NCI-H446 (cell line): Measurements from ENCODE around the gene MFSD11.
"Not testable (repeated sequence)": the region's sequence is repeated elsewhere in the genome, so short reads cannot be mapped to it uniquely, and the experiment has no call there.

Experiments used
- DNase-seq, 2 experiments: peaks; one replicate each; lab custom pipeline; 2025; lab: John Stamatoyannopoulos, UW

The MFSD11 gene

DNA sequence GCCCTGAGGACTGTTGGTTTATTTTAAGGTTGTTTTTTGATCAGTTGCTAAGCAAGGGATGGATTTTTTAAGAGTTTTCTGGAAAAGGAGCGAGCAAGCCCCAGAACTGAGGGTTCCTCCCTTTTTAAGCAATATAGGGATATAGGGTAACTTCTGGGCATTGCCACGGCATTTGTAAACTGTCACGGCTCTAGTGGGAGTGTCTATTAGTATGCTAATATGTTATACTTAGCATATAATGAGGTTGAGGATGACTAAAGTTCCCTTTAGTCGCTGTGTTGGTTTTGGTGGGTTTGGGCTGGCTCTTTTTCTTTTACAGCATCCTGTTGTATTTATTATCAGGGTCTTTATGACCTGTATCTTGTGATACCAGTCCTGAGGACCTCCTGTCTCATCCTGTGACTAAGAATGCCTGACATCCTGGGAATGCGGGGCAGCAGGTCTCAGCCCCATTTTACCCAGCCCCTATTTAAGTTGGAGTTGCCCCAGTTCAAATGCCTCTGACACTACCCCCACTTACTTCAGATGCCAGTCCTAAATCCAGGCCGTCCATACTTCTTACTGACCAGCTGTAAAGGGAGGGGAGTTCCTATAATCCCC, 59.4 kb downstream of the MFSD11 start:
- DNase-seq = no peak

GRCh38 chr17:76801706-76802105, 63.8 kb downstream of the MFSD11 start:
- no peak for DNase-seq

DNA sequence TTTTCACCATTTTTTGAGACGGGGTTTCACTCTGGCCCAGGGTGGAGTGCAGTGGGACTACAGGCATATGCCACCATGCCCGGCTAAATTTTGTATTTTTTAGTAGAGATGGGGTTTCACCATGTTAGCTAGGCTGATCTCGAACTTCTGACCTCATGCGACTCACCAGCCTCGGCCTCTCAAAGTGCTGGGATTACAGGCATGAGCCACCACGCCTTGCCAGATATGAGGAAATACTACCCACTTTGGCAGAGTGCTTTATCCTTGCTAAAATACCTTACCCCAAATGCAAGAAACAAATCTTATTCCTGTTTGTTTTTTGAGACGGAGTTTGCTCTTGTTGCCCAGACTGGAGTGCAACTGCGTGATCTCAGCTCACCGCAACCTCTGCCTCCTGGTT, 67.4 kb downstream of the MFSD11 start:
- DNase-seq = no peak

DNA sequence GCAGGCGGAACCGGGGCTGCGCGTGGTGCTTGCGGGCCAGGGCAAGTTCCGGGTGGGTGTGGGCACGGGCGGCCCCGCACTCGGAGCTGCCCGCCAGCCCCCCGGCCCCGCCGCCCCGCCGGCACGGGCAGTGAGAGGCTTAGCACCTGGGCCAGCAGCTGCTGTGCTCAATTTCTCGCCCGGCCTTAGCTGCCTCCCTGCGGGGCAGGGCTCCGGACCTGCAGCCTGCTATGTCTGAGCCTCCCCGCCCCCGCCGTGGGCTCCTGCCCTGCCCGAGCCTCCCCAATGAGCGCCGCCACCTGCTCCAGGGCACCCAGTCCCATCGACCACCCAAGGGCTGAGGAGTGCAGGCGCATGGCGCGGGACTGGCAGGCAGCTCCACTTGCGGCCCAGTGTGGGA, 68.2 kb downstream of the MFSD11 start:
- not testable (repeated sequence) for DNase-seq

DNA sequence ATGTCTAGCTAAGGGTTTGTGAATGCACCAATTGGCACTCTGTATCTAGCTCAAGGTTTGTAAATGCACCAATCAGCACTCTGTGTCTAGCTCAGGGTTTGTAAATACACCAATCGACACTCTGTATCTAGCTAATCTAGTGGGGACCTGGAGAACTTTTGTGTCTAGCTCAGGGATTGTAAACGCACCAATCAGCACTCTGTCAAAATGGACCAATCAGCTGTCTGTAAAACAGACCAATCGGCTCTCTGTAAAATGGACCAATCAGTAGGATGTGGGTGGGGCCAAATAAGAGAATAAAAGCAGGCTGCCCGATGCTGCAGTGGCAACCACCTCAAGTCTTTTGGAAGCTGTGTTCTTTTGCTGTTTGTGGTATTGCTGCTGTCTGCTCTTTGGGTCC, 68.8 kb downstream of the MFSD11 start:
- not testable (repeated sequence) for DNase-seq

DNA sequence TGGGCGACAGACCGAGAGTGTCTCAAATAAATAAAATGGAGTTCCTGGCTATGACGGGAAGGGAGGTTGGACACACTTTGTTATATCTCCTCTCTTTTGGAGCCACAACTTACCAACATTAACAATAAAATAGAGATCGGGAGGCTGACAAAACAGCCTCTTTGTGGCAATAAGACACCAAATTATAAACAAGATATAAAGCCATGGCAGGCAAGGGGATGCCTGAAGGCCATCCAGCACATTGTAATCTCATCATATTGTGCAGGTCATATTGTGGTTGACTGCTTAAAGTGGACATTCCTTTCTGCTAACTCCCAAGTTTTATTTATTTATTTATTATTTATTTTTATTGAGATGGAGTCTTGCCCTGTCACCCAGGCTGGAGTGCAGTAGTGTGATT, 70.4 kb downstream of the MFSD11 start:
- DNase-seq = no peak

DNA sequence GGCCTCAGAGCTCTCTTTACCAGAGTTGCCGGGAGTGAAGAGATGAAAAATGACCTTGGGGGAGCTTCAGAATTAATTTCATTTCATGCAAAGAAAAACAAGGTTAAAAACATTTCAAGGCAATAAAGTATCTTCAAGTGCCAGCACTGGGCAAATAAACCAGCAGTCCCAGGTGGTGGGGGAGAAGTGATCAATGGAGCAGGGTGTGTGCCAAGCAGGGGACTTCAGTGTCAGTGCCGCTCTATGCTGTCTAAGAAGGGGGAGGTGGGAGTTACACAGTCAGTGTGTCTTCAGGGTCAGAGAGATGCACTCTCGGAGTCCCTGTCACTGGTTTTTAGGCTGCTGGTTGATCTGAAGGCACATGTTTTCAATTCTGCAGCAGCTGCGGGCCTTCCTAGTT, 73.0 kb downstream of the MFSD11 start:
- peak; percentile 46 to 69 for DNase-seq

GRCh38 chr17:76811834-76812233, 73.9 kb downstream of the MFSD11 start:
- DNase-seq = no peak

- DNase-seq = no peak
Measured at GRCh38 chr17:76812263-76812662, 74.3 kb downstream of the MFSD11 start.

DNA sequence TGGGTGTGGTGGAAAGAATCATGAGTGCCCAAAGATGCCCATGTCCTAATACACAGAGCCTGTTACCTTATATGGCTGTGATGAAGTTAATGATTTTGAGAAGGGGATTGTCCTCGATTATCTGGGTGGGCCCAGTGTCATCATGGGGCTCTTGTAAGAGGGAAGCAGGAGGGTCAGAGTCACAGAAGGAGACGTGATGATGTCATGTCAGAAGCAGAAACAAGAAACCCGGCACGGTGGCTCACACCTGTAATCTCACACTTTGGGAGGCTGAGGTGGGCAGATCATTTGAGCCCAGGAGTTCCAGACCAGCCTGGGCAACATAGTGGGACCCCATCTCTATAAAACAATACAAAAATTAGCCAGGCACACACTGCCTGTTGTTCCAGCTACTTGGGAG, 75.0 kb downstream of the MFSD11 start:
- no peak for DNase-seq

DNA sequence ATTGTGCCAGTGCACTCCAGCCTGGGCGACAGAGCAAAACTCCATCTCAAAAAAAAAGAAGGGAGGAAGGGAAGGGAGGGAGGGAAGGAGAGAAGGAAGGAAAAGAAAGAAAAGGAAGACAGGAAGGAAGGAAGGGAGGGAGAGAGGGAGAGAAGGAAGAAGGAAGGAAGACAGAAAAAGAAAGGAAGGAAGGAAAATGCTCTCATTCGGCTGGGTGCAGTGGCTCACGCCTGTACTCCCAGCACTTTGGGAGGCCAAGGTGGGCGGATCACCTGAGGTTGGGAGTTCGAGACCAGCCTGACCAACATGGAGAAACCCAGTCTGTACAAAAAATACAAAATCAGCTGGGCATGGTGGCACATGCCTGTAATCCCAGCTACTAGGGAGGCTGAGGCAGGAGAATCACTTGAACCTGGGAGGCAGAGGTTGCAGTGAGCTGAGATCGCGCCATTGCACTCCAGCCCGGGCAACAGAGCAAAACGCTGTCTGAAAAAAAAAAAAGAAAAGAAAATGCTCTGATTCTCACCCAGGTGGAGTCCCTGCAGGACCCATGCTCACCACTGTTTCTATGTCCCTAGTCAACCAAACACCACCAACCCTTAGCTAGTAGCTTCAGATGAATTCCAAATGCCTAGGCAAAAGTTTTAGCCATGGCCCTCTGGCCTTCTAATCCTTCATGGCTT, 78.1 kb downstream of the MFSD11 start:
- not testable (repeated sequence) for DNase-seq

GRCh38 chr17:76816590-76817135, 78.7 kb downstream of the MFSD11 start:
- peak; percentile 26 to 70 for DNase-seq

GRCh38 chr17:76820039-76820438, 82.1 kb downstream of the MFSD11 start:
- DNase-seq = peak in 1 of 2 experiments; percentile 48

GRCh38 chr17:76820561-76820960, 82.6 kb downstream of the MFSD11 start:
- peak; percentile 84 to 97 for DNase-seq

DNA sequence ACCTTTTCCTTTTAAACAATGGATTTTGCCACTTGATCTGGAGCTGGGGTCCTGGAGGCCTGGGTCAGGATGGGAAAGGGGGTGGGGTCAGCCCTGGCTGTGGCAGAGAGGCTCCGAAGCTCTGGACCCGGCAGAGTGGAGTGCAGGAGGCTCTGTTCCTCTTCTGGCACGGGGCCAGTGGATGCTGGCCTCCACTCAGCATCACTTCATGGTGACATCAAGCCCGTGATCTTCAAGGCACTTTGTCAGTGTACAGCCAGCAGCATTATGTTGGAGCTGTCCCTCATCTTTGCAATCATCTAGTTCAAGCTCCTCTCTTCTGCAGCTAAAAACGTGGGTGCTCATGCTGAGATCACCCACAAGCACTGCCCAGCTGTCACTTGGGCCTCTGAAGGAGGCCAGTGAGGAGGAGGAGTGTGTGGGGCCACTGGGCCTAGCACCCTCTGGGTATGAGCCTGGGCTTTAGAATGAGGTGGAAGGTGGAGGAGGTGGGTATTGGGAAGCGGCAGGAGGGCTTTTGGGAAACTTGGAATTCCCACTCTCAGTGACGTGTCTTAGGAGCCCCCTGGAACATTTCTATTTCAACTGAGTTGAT, 84.4 kb downstream of the MFSD11 start:
- DNase-seq = peak in 1 of 2 experiments; percentile 34

- DNase-seq = no peak
Measured at GRCh38 chr17:76824093-76824492, 86.2 kb downstream of the MFSD11 start.

DNA sequence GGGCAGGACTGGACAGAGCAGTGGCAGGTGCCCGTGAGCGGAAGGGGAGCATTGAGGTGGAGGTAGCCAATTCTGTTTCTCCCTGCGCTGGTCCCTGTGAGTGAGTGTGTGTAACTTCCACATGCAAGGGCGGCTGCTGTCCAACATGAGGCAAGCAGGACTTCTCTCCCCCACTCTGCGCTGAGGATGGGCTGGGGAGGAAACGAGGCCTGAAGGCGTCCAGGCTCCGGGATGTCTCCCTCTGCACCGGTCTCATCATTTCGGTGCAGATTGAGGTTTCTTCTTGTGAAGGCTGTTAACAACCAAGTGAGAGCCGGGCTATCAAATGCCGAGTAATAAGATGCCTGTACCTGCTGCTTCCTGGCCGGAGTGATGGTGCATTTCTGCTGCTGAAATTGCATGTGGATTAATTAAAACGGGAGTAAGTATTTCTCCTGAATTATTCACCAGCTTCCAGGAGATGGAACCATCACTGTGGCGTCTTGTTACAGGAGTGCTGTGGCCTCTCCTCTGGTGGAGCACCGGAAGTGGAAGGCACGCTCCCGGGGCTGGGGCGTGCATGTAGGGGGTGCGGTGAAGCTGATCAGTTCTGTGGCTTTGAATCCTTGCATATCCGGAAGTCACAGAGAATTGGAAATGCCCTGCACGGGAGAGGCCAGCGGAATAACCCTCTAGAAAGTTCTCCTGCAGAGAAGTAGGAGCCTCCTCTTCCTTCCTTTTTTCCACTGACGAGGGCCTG, 88.6 kb downstream of the MFSD11 start:
- DNase-seq = no peak

DNA sequence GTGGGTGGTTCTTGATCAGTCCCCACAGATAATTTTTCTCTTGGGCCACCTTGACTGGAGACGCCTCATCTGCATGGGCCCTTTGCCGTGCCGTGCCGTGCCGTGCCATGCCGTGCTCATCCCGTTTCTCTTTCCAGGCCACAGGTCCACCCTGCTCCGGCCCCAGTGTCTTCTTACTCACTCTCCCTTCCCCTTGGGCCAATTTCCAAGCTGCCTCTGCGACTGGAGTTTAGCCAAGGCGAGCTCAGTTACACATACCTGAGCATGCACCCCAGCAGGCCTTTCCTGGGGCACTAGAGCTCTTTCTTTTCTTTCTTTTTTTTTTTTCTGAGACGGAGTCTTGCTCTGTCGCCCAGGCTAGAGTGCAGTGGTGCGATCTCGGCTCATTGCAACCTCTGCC, 89.8 kb downstream of the MFSD11 start:
- no peak for DNase-seq
